Inflammatory macrophage treated with lipopolysaccharide for 1 hour (primary cell): ENCODE data around the gene NMRK1.

Source experiments
- DNase-seq, 2 donors: peaks; one replicate each; pipeline ENCODE4 v3.0.0-alpha.2; 2020 to 2022

The NMRK1 gene

GRCh38 chr9:75101004-75101588 lies 13.1 kb upstream of the NMRK1 start:
- DNase-seq = no peak

GRCh38 chr9:75096796-75097195 lies 8.8 kb upstream of the NMRK1 start:
- no peak for DNase-seq

GRCh38 chr9:75092766-75093165 lies 4.8 kb upstream of the NMRK1 start:
- DNase-seq = no peak

- no peak for DNase-seq
These were observed 2.6 kb upstream of the NMRK1 start for GRCh38 chr9:75090579-75090978.

GRCh38 chr9:75089373-75089766 lies 1.4 kb upstream of the NMRK1 start:
- no peak for DNase-seq

GRCh38 chr9:75088646-75089372 lies 854 bp upstream of the NMRK1 start:
- peak; percentile 84 to 91 for DNase-seq

- DNase-seq = peak; percentile 36 to 62
These were observed 599 bp downstream of the NMRK1 start for GRCh38 chr9:75087289-75087823.

GRCh38 chr9:75086541-75087288 lies 1.2 kb downstream of the NMRK1 start:
- DNase-seq = no peak

GRCh38 chr9:75085640-75086039 lies 2.3 kb downstream of the NMRK1 start:
- peak; percentile 10 to 18 for DNase-seq

GRCh38 chr9:75084081-75084672 lies 3.8 kb downstream of the NMRK1 start:
- DNase-seq = no peak

GRCh38 chr9:75083188-75083970 lies 4.6 kb downstream of the NMRK1 start:
- DNase-seq = no peak

- peak; percentile 17 to 48 for DNase-seq
These were observed 6.3 kb downstream of the NMRK1 start for GRCh38 chr9:75081632-75082031.

GRCh38 chr9:75072895-75073294 lies 15.1 kb downstream of the NMRK1 start:
- no peak for DNase-seq

GRCh38 chr9:75071530-75072122 lies 16.3 kb downstream of the NMRK1 start:
- DNase-seq = no peak

- no peak for DNase-seq
These were observed 18.8 kb downstream of the NMRK1 start for GRCh38 chr9:75069171-75069570.

- no peak for DNase-seq
These were observed 20.1 kb downstream of the NMRK1 start for GRCh38 chr9:75067894-75068293.

- DNase-seq = no peak
These were observed 22.4 kb downstream of the NMRK1 start for GRCh38 chr9:75065510-75065909.

GRCh38 chr9:75064307-75065025 lies 23.5 kb downstream of the NMRK1 start:
- no peak for DNase-seq

- no peak for DNase-seq
These were observed 24.2 kb downstream of the NMRK1 start for GRCh38 chr9:75063556-75064305.

GRCh38 chr9:75061169-75061568 lies 26.8 kb downstream of the NMRK1 start:
- DNase-seq = no peak
